ENCODE data around the gene MAB21L1.
A peak's percentile ranks its signal among the peaks of the same experiment; 100 is the strongest.

MAB21L1 gene

GRCh38 chr13:35475960-35476943 lies at the start of gene MAB21L1:
Gene MAB21L1, minus strand, starts transcription at chr13:35476689. Its CDS starts 551 bp downstream, at chr13:35476138.
- peak; percentile 88 for DNase-seq (ENCODE audit: extremely low read depth, low read depth)
- no peak for TF ChIP-seq CTCF (IDR thresholded peaks at IDR 0.05; ENCODE audit: low read depth, low read length)

- TF ChIP-seq CTCF (IDR thresholded peaks at IDR 0.05; ENCODE audit: low read depth, low read length) = no peak
- no peak for DNase-seq (ENCODE audit: extremely low read depth, low read depth)
Observed at GRCh38 chr13:35524171-35524570, 47.7 kb upstream of the MAB21L1 start.

- no peak for TF ChIP-seq CTCF (IDR thresholded peaks at IDR 0.05; ENCODE audit: low read depth, low read length)
- DNase-seq (ENCODE audit: extremely low read depth, low read depth) = no peak
Observed at GRCh38 chr13:35518337-35518946, 42.0 kb upstream of the MAB21L1 start.

GRCh38 chr13:35514801-35515502 lies 38.5 kb upstream of the MAB21L1 start:
- no peak for TF ChIP-seq CTCF (IDR thresholded peaks at IDR 0.05; ENCODE audit: low read depth, low read length)
- no peak for DNase-seq (ENCODE audit: extremely low read depth, low read depth)

GRCh38 chr13:35514061-35514477 lies 37.6 kb upstream of the MAB21L1 start:
- no peak for TF ChIP-seq CTCF (IDR thresholded peaks at IDR 0.05; ENCODE audit: low read depth, low read length)
- DNase-seq (ENCODE audit: extremely low read depth, low read depth) = no peak

GRCh38 chr13:35512271-35512920 lies 35.9 kb upstream of the MAB21L1 start:
- DNase-seq (ENCODE audit: extremely low read depth, low read depth) = peak; percentile 77
- no peak for TF ChIP-seq CTCF (IDR thresholded peaks at IDR 0.05; ENCODE audit: low read depth, low read length)

Data from AG09319 (cell line).